PC-3 (cell line): ENCODE measurements around the gene ARHGAP24.

ENCODE experiments used
- EZH2phosphoT487 ChIP-seq: fragments of 300-600 bp; sonication (generic); IDR thresholded peaks from 2 replicates; pipeline ENCODE4 v1.6.1; 2018; ENCODE audit warnings: mild to moderate bottlenecking, antibody characterized with exemption, low read length, borderline replicate concordance
- TF ChIP-seq, protein P1 (sequence below): fragments of 300-600 bp; sonication (generic); conservative IDR thresholded peaks from 2 replicates; pipeline ENCODE4 v1.5.1; 2017; ENCODE audit warnings: antibody characterized with exemption, low read depth, mild to moderate bottlenecking, low read length

DNA sequence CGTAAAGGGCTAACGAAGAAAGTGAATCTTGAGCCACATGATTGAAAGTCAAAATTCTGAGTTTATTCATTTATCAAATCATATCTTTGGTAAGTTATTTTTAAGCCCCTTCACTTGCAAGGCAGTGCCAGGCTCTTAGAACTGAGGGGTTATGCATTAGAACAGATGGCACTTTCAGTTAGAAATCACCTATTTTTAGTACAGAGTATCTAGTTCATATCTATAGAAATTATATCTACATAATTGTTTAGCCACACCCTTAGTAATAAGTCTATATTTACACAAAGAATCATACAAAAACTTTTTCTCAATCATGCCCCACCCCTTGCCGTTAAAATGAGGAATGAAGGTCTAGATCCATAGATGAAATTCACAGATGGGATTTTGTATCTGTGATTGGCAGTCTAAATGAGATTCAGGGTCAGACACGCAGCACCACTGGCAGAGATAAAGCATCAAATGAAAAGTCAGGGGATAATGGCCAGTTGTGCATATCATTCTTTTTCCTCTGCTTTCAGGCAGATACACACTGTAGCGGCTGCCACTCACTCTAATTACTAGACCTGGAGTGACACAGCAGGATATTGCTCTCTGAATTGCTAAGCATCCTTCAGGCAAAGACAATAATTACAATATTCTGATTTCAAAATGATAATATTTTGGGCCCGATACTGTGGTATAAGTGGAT lies 444.4 kb downstream of the ARHGAP24 start:
- TF ChIP-seq, protein P1, sequence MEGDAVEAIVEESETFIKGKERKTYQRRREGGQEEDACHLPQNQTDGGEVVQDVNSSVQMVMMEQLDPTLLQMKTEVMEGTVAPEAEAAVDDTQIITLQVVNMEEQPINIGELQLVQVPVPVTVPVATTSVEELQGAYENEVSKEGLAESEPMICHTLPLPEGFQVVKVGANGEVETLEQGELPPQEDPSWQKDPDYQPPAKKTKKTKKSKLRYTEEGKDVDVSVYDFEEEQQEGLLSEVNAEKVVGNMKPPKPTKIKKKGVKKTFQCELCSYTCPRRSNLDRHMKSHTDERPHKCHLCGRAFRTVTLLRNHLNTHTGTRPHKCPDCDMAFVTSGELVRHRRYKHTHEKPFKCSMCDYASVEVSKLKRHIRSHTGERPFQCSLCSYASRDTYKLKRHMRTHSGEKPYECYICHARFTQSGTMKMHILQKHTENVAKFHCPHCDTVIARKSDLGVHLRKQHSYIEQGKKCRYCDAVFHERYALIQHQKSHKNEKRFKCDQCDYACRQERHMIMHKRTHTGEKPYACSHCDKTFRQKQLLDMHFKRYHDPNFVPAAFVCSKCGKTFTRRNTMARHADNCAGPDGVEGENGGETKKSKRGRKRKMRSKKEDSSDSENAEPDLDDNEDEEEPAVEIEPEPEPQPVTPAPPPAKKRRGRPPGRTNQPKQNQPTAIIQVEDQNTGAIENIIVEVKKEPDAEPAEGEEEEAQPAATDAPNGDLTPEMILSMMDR: no peak
- no peak for TF ChIP-seq EZH2phosphoT487
